ENCODE results near the gene RAPH1.

Gene RAPH1

GRCh38 chr2:203469546-203469945 lies 65.6 kb downstream of the RAPH1 start:
- H3K4me3 ChIP-seq (ENCODE audit: low read depth, low read length) = no peak overlapping the region
- TF ChIP-seq, protein P1, sequence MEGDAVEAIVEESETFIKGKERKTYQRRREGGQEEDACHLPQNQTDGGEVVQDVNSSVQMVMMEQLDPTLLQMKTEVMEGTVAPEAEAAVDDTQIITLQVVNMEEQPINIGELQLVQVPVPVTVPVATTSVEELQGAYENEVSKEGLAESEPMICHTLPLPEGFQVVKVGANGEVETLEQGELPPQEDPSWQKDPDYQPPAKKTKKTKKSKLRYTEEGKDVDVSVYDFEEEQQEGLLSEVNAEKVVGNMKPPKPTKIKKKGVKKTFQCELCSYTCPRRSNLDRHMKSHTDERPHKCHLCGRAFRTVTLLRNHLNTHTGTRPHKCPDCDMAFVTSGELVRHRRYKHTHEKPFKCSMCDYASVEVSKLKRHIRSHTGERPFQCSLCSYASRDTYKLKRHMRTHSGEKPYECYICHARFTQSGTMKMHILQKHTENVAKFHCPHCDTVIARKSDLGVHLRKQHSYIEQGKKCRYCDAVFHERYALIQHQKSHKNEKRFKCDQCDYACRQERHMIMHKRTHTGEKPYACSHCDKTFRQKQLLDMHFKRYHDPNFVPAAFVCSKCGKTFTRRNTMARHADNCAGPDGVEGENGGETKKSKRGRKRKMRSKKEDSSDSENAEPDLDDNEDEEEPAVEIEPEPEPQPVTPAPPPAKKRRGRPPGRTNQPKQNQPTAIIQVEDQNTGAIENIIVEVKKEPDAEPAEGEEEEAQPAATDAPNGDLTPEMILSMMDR (IDR thresholded peaks at IDR 0.05; ENCODE audit: insufficient read depth, low read depth, low read length, missing control alignments) = no peak
- no peak for DNase-seq (ENCODE audit: low read depth)

GRCh38 chr2:203463266-203463678 lies 71.8 kb downstream of the RAPH1 start:
- H3K4me3 ChIP-seq (ENCODE audit: low read depth, low read length) = no peak overlapping the region
- TF ChIP-seq, protein P1 (IDR thresholded peaks at IDR 0.05; ENCODE audit: insufficient read depth, low read depth, low read length, missing control alignments) = no peak

GRCh38 chr2:203462308-203462707 lies 72.8 kb downstream of the RAPH1 start:
- TF ChIP-seq, protein P1 (IDR thresholded peaks at IDR 0.05; ENCODE audit: insufficient read depth, low read depth, low read length, missing control alignments) = no peak
- DNase-seq (ENCODE audit: low read depth) = no peak

More at GRCh38 chr2:203463266-203463678, 71.8 kb downstream of the RAPH1 start:
- no peak for DNase-seq (ENCODE audit: low read depth)

GRCh38 chr2:203461746-203462145 lies 73.4 kb downstream of the RAPH1 start:
- H3K4me3 ChIP-seq (ENCODE audit: low read depth, low read length) = no peak overlapping the region
- DNase-seq (ENCODE audit: low read depth) = no peak
- TF ChIP-seq, protein P1 (IDR thresholded peaks at IDR 0.05; ENCODE audit: insufficient read depth, low read depth, low read length, missing control alignments) = no peak

More at GRCh38 chr2:203462308-203462707, 72.8 kb downstream of the RAPH1 start:
- H3K4me3 ChIP-seq (ENCODE audit: low read depth, low read length) = no peak overlapping the region

- TF ChIP-seq, protein P1 (IDR thresholded peaks at IDR 0.05; ENCODE audit: insufficient read depth, low read depth, low read length, missing control alignments) = no peak
- DNase-seq (ENCODE audit: low read depth) = no peak
- H3K4me3 ChIP-seq (ENCODE audit: low read depth, low read length) = no peak overlapping the region
Observed at GRCh38 chr2:203455209-203455608, 79.9 kb downstream of the RAPH1 start.

GRCh38 chr2:203453858-203454451 lies 81.1 kb downstream of the RAPH1 start:
- DNase-seq (ENCODE audit: low read depth) = peak; percentile 66
- TF ChIP-seq, protein P1 (IDR thresholded peaks at IDR 0.05; ENCODE audit: insufficient read depth, low read depth, low read length, missing control alignments) = peak; percentile 69
- H3K4me3 ChIP-seq (ENCODE audit: low read depth, low read length) = no peak overlapping the region

GRCh38 chr2:203451689-203452088 lies 83.4 kb downstream of the RAPH1 start:
- H3K4me3 ChIP-seq (ENCODE audit: low read depth, low read length) = no peak overlapping the region
- TF ChIP-seq, protein P1 (IDR thresholded peaks at IDR 0.05; ENCODE audit: insufficient read depth, low read depth, low read length, missing control alignments) = no peak
- no peak for DNase-seq (ENCODE audit: low read depth)

Measured in GM12865 (cell line).